Measurements from ENCODE around the gene AKT3.

AKT3 gene

DNA sequence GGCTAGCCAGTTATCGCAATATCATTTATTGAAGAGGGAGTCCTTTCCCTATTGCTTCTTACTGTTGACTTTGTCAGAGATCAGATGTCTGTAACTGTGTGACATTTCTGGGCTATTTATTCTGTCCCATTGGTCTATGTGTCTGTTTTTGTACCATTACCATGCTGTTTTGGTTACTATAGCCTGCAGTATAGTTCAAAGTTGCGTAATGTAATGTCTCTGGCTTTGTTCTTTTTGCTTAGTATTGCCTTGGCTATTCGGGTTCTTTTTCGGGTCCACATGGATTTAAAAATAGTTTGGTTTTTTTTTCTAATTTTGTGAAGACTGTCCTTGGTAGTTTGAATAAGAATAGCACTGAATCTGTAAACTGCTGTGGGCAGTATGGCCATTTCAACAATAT, 320.5 kb downstream of the AKT3 start:
- no peaks in the 10 kb centered on the region for H3K4me1 Mint-ChIP-seq
- H3K9me3 Mint-ChIP-seq = no peaks in the 10 kb centered on the region
- TF ChIP-seq, protein P1, sequence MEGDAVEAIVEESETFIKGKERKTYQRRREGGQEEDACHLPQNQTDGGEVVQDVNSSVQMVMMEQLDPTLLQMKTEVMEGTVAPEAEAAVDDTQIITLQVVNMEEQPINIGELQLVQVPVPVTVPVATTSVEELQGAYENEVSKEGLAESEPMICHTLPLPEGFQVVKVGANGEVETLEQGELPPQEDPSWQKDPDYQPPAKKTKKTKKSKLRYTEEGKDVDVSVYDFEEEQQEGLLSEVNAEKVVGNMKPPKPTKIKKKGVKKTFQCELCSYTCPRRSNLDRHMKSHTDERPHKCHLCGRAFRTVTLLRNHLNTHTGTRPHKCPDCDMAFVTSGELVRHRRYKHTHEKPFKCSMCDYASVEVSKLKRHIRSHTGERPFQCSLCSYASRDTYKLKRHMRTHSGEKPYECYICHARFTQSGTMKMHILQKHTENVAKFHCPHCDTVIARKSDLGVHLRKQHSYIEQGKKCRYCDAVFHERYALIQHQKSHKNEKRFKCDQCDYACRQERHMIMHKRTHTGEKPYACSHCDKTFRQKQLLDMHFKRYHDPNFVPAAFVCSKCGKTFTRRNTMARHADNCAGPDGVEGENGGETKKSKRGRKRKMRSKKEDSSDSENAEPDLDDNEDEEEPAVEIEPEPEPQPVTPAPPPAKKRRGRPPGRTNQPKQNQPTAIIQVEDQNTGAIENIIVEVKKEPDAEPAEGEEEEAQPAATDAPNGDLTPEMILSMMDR (IDR thresholded peaks at IDR 0.05; ENCODE audit: unreplicated experiment in 3 of 3) = no peak
- H3K4me3 Mint-ChIP-seq = no peak overlapping the region
- H3K27me3 Mint-ChIP-seq (ENCODE audit: low read depth) = no peaks in the 10 kb centered on the region
- H3K36me3 Mint-ChIP-seq (ENCODE audit: low read depth) = no peaks in the 10 kb centered on the region
- H3K27ac Mint-ChIP-seq = no peak overlapping the region

DNA sequence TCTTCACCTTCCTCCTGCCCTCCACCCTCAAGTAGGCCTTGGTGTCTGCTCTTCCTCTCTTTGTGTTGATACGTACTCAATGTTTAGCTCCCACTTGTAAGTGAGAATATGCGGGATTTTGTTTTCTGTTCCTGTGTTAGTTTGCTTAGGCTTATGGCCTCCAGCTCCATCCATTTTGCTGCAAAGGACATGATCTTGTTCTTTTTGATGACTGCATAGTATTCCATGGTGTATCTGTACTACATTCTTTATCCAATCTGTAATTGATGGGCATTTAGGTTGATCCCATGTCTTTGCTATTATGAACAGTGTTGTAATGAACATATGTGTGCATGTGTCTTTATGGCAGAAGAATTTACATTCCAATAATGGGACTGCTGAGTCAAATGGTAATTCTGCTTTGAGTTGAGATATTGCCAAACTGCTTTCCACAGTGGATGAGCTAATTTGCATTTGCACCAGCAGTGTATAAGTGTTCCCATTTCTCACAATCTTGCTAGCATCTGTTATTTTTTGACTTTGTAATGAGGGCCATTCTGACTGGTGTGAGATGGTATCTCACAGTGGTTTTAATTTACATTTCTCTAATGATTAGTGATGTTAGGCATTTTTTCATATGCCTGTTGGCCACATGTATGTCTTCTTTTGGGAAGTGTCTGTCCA, 321.5 kb downstream of the AKT3 start:
- Mint-ChIP-seq H3K27me3 (ENCODE audit: low read depth) (no peaks in the 10 kb centered on the region), H3K9me3 (no peaks in the 10 kb centered on the region), H3K27ac (no peak overlapping the region), H3K36me3 (ENCODE audit: low read depth) (no peaks in the 10 kb centered on the region), H3K4me3 (no peak overlapping the region), H3K4me1 (no peaks in the 10 kb centered on the region)
- TF ChIP-seq, protein P1 (IDR thresholded peaks at IDR 0.05; ENCODE audit: unreplicated experiment in 3 of 3) = no peak

DNA sequence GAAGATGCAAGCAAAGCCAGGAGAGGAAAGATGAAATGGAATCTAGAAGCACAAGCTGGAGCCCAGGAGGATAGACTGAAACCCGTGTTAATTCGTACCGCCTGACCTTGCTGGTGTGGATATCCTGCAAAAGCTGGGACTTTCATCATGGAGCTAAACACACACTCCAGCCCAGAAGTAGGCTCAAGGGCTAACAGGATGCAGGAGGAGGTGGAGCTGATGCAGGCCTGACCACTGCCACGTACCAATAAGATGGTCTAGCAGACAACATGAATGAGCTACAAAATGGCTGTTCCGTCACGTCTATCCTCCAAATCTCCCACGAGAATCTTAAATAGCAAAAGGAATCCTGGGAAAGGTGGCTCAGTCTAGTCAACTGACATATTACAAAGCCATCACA, 323.9 kb downstream of the AKT3 start:
- Mint-ChIP-seq H3K4me3 (no peak overlapping the region), H3K27me3 (ENCODE audit: low read depth) (no peaks in the 10 kb centered on the region), H3K27ac (no peak overlapping the region), H3K36me3 (ENCODE audit: low read depth) (no peaks in the 10 kb centered on the region), H3K4me1 (peaks cover under 1% of the 10 kb centered on the region), H3K9me3 (no peaks in the 10 kb centered on the region)
- TF ChIP-seq, protein P1 (IDR thresholded peaks at IDR 0.05; ENCODE audit: unreplicated experiment in 3 of 3) = no peak

DNA sequence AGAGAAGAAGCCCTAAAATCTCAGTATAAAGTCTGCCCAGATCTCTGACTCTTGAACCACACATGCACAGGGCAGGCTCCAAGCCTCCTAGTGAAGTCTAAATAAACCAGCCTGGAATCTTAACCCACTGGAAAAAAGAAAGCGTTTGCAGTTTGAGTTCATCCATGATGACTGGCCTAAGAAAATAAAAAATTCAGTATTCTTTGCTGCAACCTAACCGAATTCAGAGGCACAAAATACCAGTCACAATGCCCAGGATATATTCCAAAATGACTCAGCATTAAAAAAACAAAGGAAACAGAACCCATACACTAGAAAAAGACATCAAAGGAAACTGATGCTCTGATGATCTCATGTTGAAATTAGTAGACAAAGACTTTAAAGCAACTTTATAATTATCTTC, 325.0 kb downstream of the AKT3 start:
- Mint-ChIP-seq H3K36me3 (ENCODE audit: low read depth) (peaks cover 4% of the 10 kb centered on the region), H3K4me3 (no peak overlapping the region), H3K4me1 (peaks cover 6% of the 10 kb centered on the region), H3K9me3 (no peaks in the 10 kb centered on the region), H3K27me3 (ENCODE audit: low read depth) (no peaks in the 10 kb centered on the region), H3K27ac (no peak overlapping the region)
- TF ChIP-seq, protein P1 (IDR thresholded peaks at IDR 0.05; ENCODE audit: unreplicated experiment in 3 of 3) = no peak

DNA sequence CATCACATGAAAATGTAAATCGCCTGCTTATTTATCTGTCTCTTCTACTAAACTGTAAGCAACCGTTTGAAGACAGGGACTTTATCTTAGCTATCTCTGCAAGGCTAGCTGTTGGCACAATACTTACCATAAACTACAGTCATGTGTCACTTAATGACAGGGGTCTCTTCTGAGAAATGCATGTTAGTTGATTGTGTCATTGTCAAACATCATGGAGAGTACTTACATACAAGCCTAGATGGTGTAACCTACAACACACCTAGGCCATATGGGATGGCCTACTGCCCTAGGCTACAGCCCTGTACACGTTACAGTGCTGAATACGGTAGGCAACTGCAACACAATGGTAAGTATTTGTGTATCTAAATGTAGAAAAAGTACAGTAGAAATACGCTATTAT, 326.3 kb downstream of the AKT3 start:
- H3K27me3 Mint-ChIP-seq (ENCODE audit: low read depth) = no peaks in the 10 kb centered on the region
- TF ChIP-seq, protein P1 (IDR thresholded peaks at IDR 0.05; ENCODE audit: unreplicated experiment in 3 of 3) = no peak
- peaks cover 9% of the 10 kb centered on the region for H3K4me1 Mint-ChIP-seq
- no peak overlapping the region for H3K27ac Mint-ChIP-seq
- no peak overlapping the region for H3K4me3 Mint-ChIP-seq
- peaks cover 6% of the 10 kb centered on the region for H3K36me3 Mint-ChIP-seq (ENCODE audit: low read depth)
- H3K9me3 Mint-ChIP-seq = peaks cover 1% of the 10 kb centered on the region

DNA sequence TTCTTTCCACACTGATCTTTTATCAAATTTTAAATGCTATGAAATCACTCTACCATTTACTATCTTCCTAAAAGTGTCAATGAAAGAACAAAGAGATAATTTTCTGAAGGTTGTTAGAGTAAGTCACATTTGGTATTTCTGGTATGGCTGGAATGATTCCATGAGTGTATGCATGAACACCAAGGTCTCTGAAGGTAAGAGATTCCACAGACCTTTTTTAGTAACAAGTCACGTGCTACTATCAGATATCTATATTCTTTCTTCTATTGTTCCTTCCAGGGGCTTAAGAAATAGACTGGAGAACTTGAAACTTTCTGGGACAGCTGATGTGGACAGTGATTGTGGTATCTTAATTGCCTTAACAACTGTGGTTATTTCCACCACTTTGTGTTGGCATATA, 329.2 kb downstream of the AKT3 start:
- Mint-ChIP-seq H3K36me3 (ENCODE audit: low read depth) (peaks cover 19% of the 10 kb centered on the region), H3K9me3 (peaks cover 16% of the 10 kb centered on the region), H3K4me1 (peaks cover 11% of the 10 kb centered on the region), H3K27ac (no peak overlapping the region), H3K4me3 (no peak overlapping the region), H3K27me3 (ENCODE audit: low read depth) (no peaks in the 10 kb centered on the region)
- TF ChIP-seq, protein P1 (IDR thresholded peaks at IDR 0.05; ENCODE audit: unreplicated experiment in 3 of 3) = no peak

All from nephron (organoid).